ENCODE results near the gene TCN1.
A peak's percentile ranks its signal among the peaks of the same experiment; 100 is the strongest.

TCN1 gene

GRCh38 chr11:59810911-59811259 is 55.4 kb downstream of the TCN1 start:
- no peaks in the 10 kb centered on the region for H3K9me3 ChIP-seq (ENCODE audit: control insufficient read depth, low read length)
- H3K4me1 ChIP-seq (ENCODE audit: control insufficient read depth, insufficient read depth, low read length, poor library complexity, severe bottlenecking): peaks cover 4% of the 10 kb centered on the region
- 25% methylated on average over 4 of the region's 8 CpGs; no CpG with 5 or more reads in 1 of the 2 experiments for WGBS, 2 experiments (ENCODE audit: insufficient coverage in 2 of 2)
- no peak overlapping the region for H3K27ac ChIP-seq (ENCODE audit: low read depth, low read length, severe bottlenecking)
- peaks cover 26% of the 10 kb centered on the region for H3K36me3 ChIP-seq (ENCODE audit: control insufficient read depth, insufficient read depth, low read length)
- peak overlapping the region; percentile 80 for H3K4me3 ChIP-seq (ENCODE audit: extremely low read depth, insufficient read depth, low read length, poor library complexity, severe bottlenecking)

GRCh38 chr11:59810189-59810910 is 55.9 kb downstream of the TCN1 start, which contains the start of gene MRPL16:
Gene MRPL16 (minus strand): TSS chr11:59810778. CDS start chr11:59810658, 120 bp downstream.
- WGBS, 2 experiments (ENCODE audit: insufficient coverage in 2 of 2): 0% methylated on average over 29 to 48 of the region's 54 CpGs
- Histone ChIP-seq H3K36me3 (ENCODE audit: control insufficient read depth, insufficient read depth, low read length) (peaks cover 32% of the 10 kb centered on the region), H3K27ac (ENCODE audit: low read depth, low read length, severe bottlenecking) (peak within 1 kb of the TSS; percentile 55), H3K9me3 (ENCODE audit: control insufficient read depth, low read length) (no peaks in the 10 kb centered on the region), H3K4me1 (ENCODE audit: control insufficient read depth, insufficient read depth, low read length, poor library complexity, severe bottlenecking) (peaks cover 4% of the 10 kb centered on the region), H3K4me3 (ENCODE audit: extremely low read depth, insufficient read depth, low read length, poor library complexity, severe bottlenecking) (peak within 1 kb of the TSS; percentile 80)

- WGBS, 2 experiments (ENCODE audit: insufficient coverage in 2 of 2): no CpG with 5 or more reads among the region's 1 CpG
- H3K36me3 ChIP-seq (ENCODE audit: control insufficient read depth, insufficient read depth, low read length): peaks cover 59% of the 10 kb centered on the region
- no peaks in the 10 kb centered on the region for H3K9me3 ChIP-seq (ENCODE audit: control insufficient read depth, low read length)
- no peak overlapping the region for H3K27ac ChIP-seq (ENCODE audit: low read depth, low read length, severe bottlenecking)
- H3K4me3 ChIP-seq (ENCODE audit: extremely low read depth, insufficient read depth, low read length, poor library complexity, severe bottlenecking): no peak overlapping the region
- H3K4me1 ChIP-seq (ENCODE audit: control insufficient read depth, insufficient read depth, low read length, poor library complexity, severe bottlenecking): peaks cover 4% of the 10 kb centered on the region
Measured at GRCh38 chr11:59807047-59807610, 59.2 kb downstream of the TCN1 start.

- H3K4me3 ChIP-seq (ENCODE audit: extremely low read depth, insufficient read depth, low read length, poor library complexity, severe bottlenecking): no peak overlapping the region
- H3K4me1 ChIP-seq (ENCODE audit: control insufficient read depth, insufficient read depth, low read length, poor library complexity, severe bottlenecking): peaks cover 10% of the 10 kb centered on the region
- H3K9me3 ChIP-seq (ENCODE audit: control insufficient read depth, low read length): no peaks in the 10 kb centered on the region
- no peak overlapping the region for H3K27ac ChIP-seq (ENCODE audit: low read depth, low read length, severe bottlenecking)
- peaks cover 69% of the 10 kb centered on the region for H3K36me3 ChIP-seq (ENCODE audit: control insufficient read depth, insufficient read depth, low read length)
- WGBS, 2 experiments (ENCODE audit: insufficient coverage in 2 of 2): 88% methylated on average over 1 of the region's 2 CpGs; no CpG with 5 or more reads in 1 of the 2 experiments
Measured at GRCh38 chr11:59804061-59804460, 62.2 kb downstream of the TCN1 start.

All from mesodermal cell (in vitro differentiated cells).